ENCODE data around the gene KLF4.
A peak's percentile ranks its signal among the peaks of the same experiment; 100 is the strongest.

Gene KLF4

DNA sequence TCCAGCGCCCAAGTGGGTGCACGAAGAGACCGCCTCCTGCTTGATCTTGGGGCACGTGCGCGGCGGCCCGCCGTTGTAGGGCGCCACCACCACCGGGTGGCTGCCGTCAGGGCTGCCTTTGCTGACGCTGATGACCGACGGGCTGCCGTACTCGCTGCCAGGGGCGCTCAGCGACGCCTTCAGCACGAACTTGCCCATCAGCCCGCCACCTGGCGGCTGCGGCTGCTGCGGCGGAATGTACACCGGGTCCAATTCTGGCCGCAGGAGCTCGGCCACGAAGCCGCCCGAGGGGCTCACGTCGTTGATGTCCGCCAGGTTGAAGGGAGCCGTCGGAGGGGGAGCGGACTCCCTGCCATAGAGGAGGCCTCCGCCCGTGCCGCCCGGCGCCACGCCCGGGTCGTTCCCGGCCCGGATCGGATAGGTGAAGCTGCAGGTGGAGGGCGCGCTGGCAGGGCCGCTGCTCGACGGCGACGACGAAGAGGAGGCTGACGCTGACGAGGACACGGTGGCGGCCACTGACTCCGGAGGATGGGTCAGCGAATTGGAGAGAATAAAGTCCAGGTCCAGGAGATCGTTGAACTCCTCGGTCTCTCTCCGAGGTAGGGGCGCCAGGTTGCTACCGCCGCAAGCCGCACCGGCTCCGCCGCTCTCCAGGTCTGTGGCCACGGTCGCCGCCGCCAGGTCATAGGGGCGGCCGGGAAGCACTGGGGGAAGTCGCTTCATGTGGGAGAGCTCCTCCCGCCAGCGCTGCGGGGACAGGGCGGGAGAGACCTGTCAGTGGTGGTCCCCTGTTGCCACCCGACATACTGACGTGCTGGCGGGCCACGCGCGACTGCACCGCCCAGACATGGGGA lies 1.8 kb downstream of the KLF4 start:
- TF ChIP-seq, protein P1, sequence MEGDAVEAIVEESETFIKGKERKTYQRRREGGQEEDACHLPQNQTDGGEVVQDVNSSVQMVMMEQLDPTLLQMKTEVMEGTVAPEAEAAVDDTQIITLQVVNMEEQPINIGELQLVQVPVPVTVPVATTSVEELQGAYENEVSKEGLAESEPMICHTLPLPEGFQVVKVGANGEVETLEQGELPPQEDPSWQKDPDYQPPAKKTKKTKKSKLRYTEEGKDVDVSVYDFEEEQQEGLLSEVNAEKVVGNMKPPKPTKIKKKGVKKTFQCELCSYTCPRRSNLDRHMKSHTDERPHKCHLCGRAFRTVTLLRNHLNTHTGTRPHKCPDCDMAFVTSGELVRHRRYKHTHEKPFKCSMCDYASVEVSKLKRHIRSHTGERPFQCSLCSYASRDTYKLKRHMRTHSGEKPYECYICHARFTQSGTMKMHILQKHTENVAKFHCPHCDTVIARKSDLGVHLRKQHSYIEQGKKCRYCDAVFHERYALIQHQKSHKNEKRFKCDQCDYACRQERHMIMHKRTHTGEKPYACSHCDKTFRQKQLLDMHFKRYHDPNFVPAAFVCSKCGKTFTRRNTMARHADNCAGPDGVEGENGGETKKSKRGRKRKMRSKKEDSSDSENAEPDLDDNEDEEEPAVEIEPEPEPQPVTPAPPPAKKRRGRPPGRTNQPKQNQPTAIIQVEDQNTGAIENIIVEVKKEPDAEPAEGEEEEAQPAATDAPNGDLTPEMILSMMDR (IDR thresholded peaks at IDR 0.05; ENCODE audit: low read depth, low read length, missing control alignments): peak; percentile 52
- H3K4me3 ChIP-seq (replicated peaks; ENCODE audit: low read depth, low read length): peak overlapping the region; percentile 93
- DNase-seq (ENCODE audit: extremely low read depth, low read depth): no peak

- TF ChIP-seq, protein P1 (IDR thresholded peaks at IDR 0.05; ENCODE audit: low read depth, low read length, missing control alignments): no peak
- DNase-seq (ENCODE audit: extremely low read depth, low read depth): no peak
- H3K4me3 ChIP-seq (replicated peaks; ENCODE audit: low read depth, low read length): peak overlapping the region; percentile 93
Observed at GRCh38 chr9:107486674-107487520, 2.7 kb downstream of the KLF4 start.

- TF ChIP-seq, protein P1 (IDR thresholded peaks at IDR 0.05; ENCODE audit: low read depth, low read length, missing control alignments): no peak
- peak overlapping the region; percentile 93 for H3K4me3 ChIP-seq (replicated peaks; ENCODE audit: low read depth, low read length)
- DNase-seq (ENCODE audit: extremely low read depth, low read depth): no peak
Observed at GRCh38 chr9:107485458-107486043, 4.0 kb downstream of the KLF4 start.

DNA sequence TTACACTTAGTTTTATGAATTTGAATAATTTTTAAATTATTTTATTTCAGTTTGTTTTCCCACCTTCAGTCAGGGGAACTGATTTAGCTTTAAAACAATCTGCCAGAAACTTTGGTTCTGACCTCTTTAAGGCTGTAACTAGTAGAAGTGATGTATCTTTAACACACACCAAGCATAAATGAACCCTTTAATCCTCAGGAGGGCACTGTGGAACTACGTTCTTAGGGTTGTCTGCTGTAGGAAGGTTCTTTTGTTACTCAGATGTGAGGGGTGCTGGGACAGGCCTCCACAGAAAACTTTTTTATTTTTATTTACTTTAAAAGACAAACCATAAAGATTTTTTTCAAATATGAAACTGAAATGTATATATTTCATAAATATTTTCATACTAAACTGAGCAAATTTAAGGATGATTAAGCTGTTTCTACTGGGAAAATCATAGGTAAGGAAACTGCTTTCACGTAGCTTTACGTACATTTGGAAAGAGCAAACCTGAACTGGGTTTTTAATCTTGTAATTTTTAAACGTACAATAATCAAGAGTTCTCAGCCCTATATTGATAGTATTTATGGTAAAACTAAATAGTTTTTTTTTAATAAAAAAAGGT lies 5.3 kb downstream of the KLF4 start:
- peak; percentile 65 for DNase-seq (ENCODE audit: extremely low read depth, low read depth)
- TF ChIP-seq, protein P1 (IDR thresholded peaks at IDR 0.05; ENCODE audit: low read depth, low read length, missing control alignments): peak; percentile 40
- H3K4me3 ChIP-seq (replicated peaks; ENCODE audit: low read depth, low read length): peak overlapping the region; percentile 93; the same call in 1 of the 2 replicates

DNA sequence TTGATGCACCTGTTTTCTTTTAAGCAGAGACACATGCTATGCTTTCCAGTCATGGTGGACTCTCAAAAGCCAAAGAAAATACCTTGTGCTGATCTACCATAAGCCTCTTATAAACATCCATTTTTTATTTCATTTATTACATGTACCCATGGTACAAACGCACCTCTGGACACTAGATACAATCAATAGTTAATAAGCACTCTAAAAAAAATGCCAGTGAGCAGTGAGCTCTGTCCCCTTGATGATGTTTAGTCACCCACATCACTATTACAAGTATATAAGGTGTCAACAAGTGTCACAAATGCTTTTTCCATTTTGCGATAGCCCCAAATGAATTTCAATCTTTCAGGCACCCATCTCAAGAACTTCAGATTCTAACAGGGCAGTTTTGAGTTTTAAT lies 5.9 kb downstream of the KLF4 start:
- TF ChIP-seq, protein P1 (IDR thresholded peaks at IDR 0.05; ENCODE audit: low read depth, low read length, missing control alignments): no peak
- no peak for DNase-seq (ENCODE audit: extremely low read depth, low read depth)
- H3K4me3 ChIP-seq (replicated peaks; ENCODE audit: low read depth, low read length): no peak overlapping the region

GRCh38 chr9:107481035-107481434 lies 8.5 kb downstream of the KLF4 start:
- no peak overlapping the region for H3K4me3 ChIP-seq (replicated peaks; ENCODE audit: low read depth, low read length)
- TF ChIP-seq, protein P1 (IDR thresholded peaks at IDR 0.05; ENCODE audit: low read depth, low read length, missing control alignments): no peak
- no peak for DNase-seq (ENCODE audit: extremely low read depth, low read depth)

Data from HFF-Myc (cell line).